HG02885 (cell line): ENCODE results near the gene MAP1LC3B.
"Not testable (repeated sequence)": the region's sequence is repeated elsewhere in the genome, so short reads cannot be mapped to it uniquely, and the experiment has no call there.

Experiments used
- ATAC-seq: cut with Tn5 transposase; IDR thresholded peaks from one replicate; pipeline ENCODE4 v1.9.1; 2021; ENCODE audit warnings: mild to moderate bottlenecking; ENCODE audit not compliant: unreplicated experiment, poor library complexity

Gene MAP1LC3B

GRCh38 chr16:87379312-87379752 lies 12.8 kb upstream of the MAP1LC3B start:
- not testable (repeated sequence) for ATAC-seq

- ATAC-seq = no peak
These were observed 11.7 kb upstream of the MAP1LC3B start for GRCh38 chr16:87380403-87380802.

GRCh38 chr16:87380881-87381280 lies 11.3 kb upstream of the MAP1LC3B start:
- ATAC-seq = no peak

GRCh38 chr16:87382023-87382785 lies 9.9 kb upstream of the MAP1LC3B start:
- no peak for ATAC-seq

- ATAC-seq = peak; percentile 53
These were observed 8.5 kb upstream of the MAP1LC3B start, which contains the start of gene FBXO31 for GRCh38 chr16:87383505-87384161. Gene FBXO31, minus strand, starts transcription at chr16:87383776. Its CDS starts 32 bp downstream, at chr16:87383744.

GRCh38 chr16:87384162-87384874 lies 7.8 kb upstream of the MAP1LC3B start:
- ATAC-seq = peak; percentile 3

- ATAC-seq = not testable (repeated sequence)
These were observed 7.3 kb upstream of the MAP1LC3B start for GRCh38 chr16:87384875-87385167.

GRCh38 chr16:87387942-87388817 lies 4.0 kb upstream of the MAP1LC3B start:
- peak; percentile 50 for ATAC-seq

GRCh38 chr16:87388818-87389134 lies 3.4 kb upstream of the MAP1LC3B start:
- no peak for ATAC-seq

- no peak for ATAC-seq
These were observed 2.9 kb upstream of the MAP1LC3B start for GRCh38 chr16:87389245-87389644.

GRCh38 chr16:87389914-87390313 lies 2.2 kb upstream of the MAP1LC3B start:
- ATAC-seq = not testable (repeated sequence)

- no peak for ATAC-seq
These were observed 1.4 kb upstream of the MAP1LC3B start for GRCh38 chr16:87390641-87391323.

- no peak for ATAC-seq
These were observed 699 bp upstream of the MAP1LC3B start for GRCh38 chr16:87391324-87391949.

GRCh38 chr16:87392821-87393679 lies 914 bp downstream of the MAP1LC3B start:
- peak; percentile 4 for ATAC-seq

GRCh38 chr16:87393680-87394055 lies 1.5 kb downstream of the MAP1LC3B start:
- ATAC-seq = no peak

GRCh38 chr16:87395181-87395842 lies 3.2 kb downstream of the MAP1LC3B start:
- no peak for ATAC-seq

GRCh38 chr16:87404764-87405625 lies 12.9 kb downstream of the MAP1LC3B start:
- no peak for ATAC-seq
